ENCODE measurements around the gene CAMK1G.

CAMK1G gene

DNA sequence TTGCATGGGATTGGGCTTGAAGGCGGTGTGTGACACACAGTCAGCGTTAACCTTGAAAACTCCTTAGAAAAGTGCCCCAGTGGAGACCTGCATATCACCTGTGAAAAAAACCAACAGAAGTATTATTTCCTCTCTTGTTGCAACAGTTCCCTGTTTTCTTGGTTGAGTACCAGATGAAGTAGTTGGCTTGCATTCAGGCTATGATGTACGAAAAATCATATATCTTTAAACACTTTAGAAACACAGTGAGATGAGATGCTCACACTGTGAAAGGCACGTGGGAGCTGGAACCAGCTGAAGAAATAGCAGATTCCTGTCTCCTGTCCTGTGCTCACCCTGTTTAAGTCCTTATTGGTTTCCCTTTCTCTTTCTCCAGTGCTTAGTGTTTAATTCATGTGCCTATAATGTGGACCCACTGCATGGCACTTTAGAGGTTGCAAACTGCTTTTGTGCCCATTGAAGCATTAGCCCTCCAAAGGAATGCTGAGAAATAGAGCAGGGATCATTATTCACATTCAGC is 2.8 kb downstream of the CAMK1G start:
- TF ChIP-seq, protein P1, sequence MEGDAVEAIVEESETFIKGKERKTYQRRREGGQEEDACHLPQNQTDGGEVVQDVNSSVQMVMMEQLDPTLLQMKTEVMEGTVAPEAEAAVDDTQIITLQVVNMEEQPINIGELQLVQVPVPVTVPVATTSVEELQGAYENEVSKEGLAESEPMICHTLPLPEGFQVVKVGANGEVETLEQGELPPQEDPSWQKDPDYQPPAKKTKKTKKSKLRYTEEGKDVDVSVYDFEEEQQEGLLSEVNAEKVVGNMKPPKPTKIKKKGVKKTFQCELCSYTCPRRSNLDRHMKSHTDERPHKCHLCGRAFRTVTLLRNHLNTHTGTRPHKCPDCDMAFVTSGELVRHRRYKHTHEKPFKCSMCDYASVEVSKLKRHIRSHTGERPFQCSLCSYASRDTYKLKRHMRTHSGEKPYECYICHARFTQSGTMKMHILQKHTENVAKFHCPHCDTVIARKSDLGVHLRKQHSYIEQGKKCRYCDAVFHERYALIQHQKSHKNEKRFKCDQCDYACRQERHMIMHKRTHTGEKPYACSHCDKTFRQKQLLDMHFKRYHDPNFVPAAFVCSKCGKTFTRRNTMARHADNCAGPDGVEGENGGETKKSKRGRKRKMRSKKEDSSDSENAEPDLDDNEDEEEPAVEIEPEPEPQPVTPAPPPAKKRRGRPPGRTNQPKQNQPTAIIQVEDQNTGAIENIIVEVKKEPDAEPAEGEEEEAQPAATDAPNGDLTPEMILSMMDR (IDR thresholded peaks at IDR 0.05; ENCODE audit: low read depth, low read length, missing control alignments) = no peak
- DNase-seq (ENCODE audit: extremely low read depth, low read depth) = no peak
- no peak overlapping the region for H3K4me3 ChIP-seq (replicated peaks; ENCODE audit: low read depth, low read length)

- TF ChIP-seq, protein P1 (IDR thresholded peaks at IDR 0.05; ENCODE audit: low read depth, low read length, missing control alignments) = no peak
- no peak overlapping the region for H3K4me3 ChIP-seq (replicated peaks; ENCODE audit: low read depth, low read length)
- DNase-seq (ENCODE audit: extremely low read depth, low read depth) = no peak
Observed at GRCh38 chr1:209587789-209588188, 4.3 kb downstream of the CAMK1G start.

- DNase-seq (ENCODE audit: extremely low read depth, low read depth) = no peak
- TF ChIP-seq, protein P1 (IDR thresholded peaks at IDR 0.05; ENCODE audit: low read depth, low read length, missing control alignments) = no peak
- no peak overlapping the region for H3K4me3 ChIP-seq (replicated peaks; ENCODE audit: low read depth, low read length)
Observed at GRCh38 chr1:209589440-209589839, 5.9 kb downstream of the CAMK1G start.

DNA sequence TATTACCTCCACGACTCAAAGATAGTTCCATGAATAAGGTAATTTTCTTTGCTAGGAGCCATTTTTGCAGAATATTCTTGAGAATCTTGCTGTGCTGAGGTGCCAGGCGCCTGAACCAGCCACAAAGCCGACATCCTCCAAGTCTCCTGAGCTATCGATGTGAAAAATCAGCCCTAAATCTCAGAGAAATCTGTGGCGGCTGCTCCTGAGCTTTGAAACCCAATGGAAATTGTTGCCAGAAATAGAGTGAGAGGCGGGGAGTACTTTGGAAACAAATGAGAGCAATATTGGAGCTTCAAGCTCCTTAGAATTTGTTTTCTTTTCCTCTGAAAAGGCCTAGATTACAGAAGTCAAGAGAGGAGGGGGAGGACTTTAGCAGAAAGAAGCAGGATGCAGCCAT is 6.3 kb downstream of the CAMK1G start:
- no peak for DNase-seq (ENCODE audit: extremely low read depth, low read depth)
- TF ChIP-seq, protein P1 (IDR thresholded peaks at IDR 0.05; ENCODE audit: low read depth, low read length, missing control alignments) = no peak
- no peak overlapping the region for H3K4me3 ChIP-seq (replicated peaks; ENCODE audit: low read depth, low read length)

DNA sequence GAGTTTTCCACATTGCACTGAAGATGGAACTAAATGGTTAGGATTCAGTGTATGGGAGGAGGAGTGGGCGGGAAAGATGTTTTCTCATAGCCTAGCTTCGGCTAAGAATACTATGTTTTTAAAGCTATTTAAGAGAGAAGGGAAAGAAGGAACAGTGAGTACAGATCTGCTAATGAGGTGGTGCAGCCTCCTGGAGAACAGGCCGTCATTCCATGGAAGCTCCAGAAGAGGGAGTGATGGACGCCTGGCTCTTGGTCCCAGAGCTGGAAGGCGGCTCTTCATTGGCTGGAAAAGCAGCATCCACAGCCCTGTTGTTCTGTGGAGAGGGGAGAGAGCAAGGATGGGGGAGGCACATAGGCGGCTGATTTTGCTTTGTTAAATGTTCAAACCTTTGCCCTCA is 6.9 kb downstream of the CAMK1G start:
- H3K4me3 ChIP-seq (replicated peaks; ENCODE audit: low read depth, low read length) = no peak overlapping the region
- TF ChIP-seq, protein P1 (IDR thresholded peaks at IDR 0.05; ENCODE audit: low read depth, low read length, missing control alignments) = no peak
- no peak for DNase-seq (ENCODE audit: extremely low read depth, low read depth)

DNA sequence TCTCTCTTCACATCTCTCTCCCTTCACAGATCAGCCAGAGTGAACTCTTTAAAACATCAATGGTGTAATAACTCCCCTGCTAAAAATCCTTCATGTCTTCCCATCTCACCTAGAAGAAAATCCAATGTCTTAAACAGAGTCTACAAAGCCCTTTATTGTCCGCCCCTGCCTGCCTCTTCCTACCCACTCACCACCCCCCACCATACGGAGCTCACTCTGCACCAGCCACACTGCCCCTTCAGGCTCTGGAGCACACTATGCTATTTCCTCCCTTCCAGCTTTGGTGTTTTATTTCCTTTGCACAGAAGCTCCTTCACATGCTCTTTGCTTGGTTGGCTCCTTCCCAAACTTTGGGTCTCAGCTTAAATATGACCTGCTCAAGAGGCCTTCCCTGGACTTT is 10.2 kb downstream of the CAMK1G start:
- DNase-seq (ENCODE audit: extremely low read depth, low read depth) = no peak
- H3K4me3 ChIP-seq (replicated peaks; ENCODE audit: low read depth, low read length) = no peak overlapping the region
- TF ChIP-seq, protein P1 (IDR thresholded peaks at IDR 0.05; ENCODE audit: low read depth, low read length, missing control alignments) = no peak

- TF ChIP-seq, protein P1 (IDR thresholded peaks at IDR 0.05; ENCODE audit: low read depth, low read length, missing control alignments) = no peak
- no peak overlapping the region for H3K4me3 ChIP-seq (replicated peaks; ENCODE audit: low read depth, low read length)
- DNase-seq (ENCODE audit: extremely low read depth, low read depth) = no peak
Observed at GRCh38 chr1:209594440-209594839, 10.9 kb downstream of the CAMK1G start.
